ENCODE results near the gene ZNF610.

Gene ZNF610

GRCh38 chr19:52398081-52398441 lies 62.0 kb downstream of the ZNF610 start:
- no peak for DNase-seq (ENCODE audit: low read depth)

- no peak for DNase-seq (ENCODE audit: low read depth)
These were observed 74.2 kb downstream of the ZNF610 start for GRCh38 chr19:52410276-52410675.

GRCh38 chr19:52415711-52416110 lies 79.7 kb downstream of the ZNF610 start:
- no peak for DNase-seq (ENCODE audit: low read depth)

All from fibroblast of the conjunctiva (primary cell).